ENCODE data around the gene CHRNB1. TPM values are rescaled to one million over a fixed set of nuclear protein-coding genes. Genes with fewer than 3 reads are reported as not detected.

The CHRNB1 gene
- total RNA-seq, 1 donor from 2014 or later = 5.9 TPM

GRCh38 chr17:7406235-7406825, 38.5 kb upstream of the CHRNB1 start:
- Mint-ChIP-seq H3K9me3 (no peaks in the 10 kb centered on the region), H3K27ac (no peak overlapping the region), H3K4me1 (peaks cover 16% of the 10 kb centered on the region), H3K4me3 (peak overlapping the region; percentile 71), H3K27me3 (peaks cover 18% of the 10 kb centered on the region), H3K36me3 (ENCODE audit: low read depth) (peaks cover 8% of the 10 kb centered on the region)
- ATAC-seq (ENCODE audit: low read depth) (no peak), DNase-seq (no peak)
- intact Hi-C loops (cut with micrococcal nuclease) = no loop called here
- ChIA-PET POLR2A (interaction anchor here (0.6 to 1.5 kb wide), 3 partner anchors 11 to 682 kb away, joined by 4 to 5 read pairs (median 5); partner anchors contain the start of gene PLSCR3), CTCF (no interaction called here)
- TF ChIP-seq CTCF (IDR thresholded peaks at IDR 0.05) = no peak

- H3K36me3 Mint-ChIP-seq (ENCODE audit: low read depth) = peaks cover 5% of the 10 kb centered on the region
- no peak for DNase-seq
- H3K4me3 Mint-ChIP-seq = no peak overlapping the region
- CTCF ChIA-PET = no interaction called here
- intact Hi-C loops (cut with micrococcal nuclease) = no loop called here
- TF ChIP-seq CTCF (IDR thresholded peaks at IDR 0.05) = no peak
- peaks cover 18% of the 10 kb centered on the region for H3K27me3 Mint-ChIP-seq
- no peak for ATAC-seq (ENCODE audit: low read depth)
- POLR2A ChIA-PET = interaction anchor here (0.6 to 1.5 kb wide), 3 partner anchors 12 to 52 kb away, joined by 3 to 5 read pairs (median 5); partner anchors contain the start of genes PLSCR3 and TMEM95
- H3K27ac Mint-ChIP-seq = peak overlapping the region; percentile 46
- peaks cover 16% of the 10 kb centered on the region for H3K4me1 Mint-ChIP-seq
- no peaks in the 10 kb centered on the region for H3K9me3 Mint-ChIP-seq
These were observed 37.8 kb upstream of the CHRNB1 start for GRCh38 chr17:7407082-7407481.

- TF ChIP-seq CTCF (IDR thresholded peaks at IDR 0.05) = no peak
- CTCF ChIA-PET = no interaction called here
These were observed 37.2 kb upstream of the CHRNB1 start, which contains the start of gene NLGN2 for GRCh38 chr17:7407485-7408251. Gene NLGN2 (plus strand): TSS chr17:7407845. CDS start chr17:7408256, 411 bp downstream.

GRCh38 chr17:7408252-7408727, 36.6 kb upstream of the CHRNB1 start:
- TF ChIP-seq CTCF (IDR thresholded peaks at IDR 0.05) = no peak
- DNase-seq (no peak), ATAC-seq (ENCODE audit: low read depth) (no peak)
- intact Hi-C loops (cut with micrococcal nuclease) = no loop called here
- ChIA-PET CTCF (no interaction called here), POLR2A (interaction anchor here (1.4 kb wide), 1 partner anchor 27 kb away, joined by 4 read pairs; the partner anchor contains the start of gene TMEM102)
- Mint-ChIP-seq H3K27ac (no peak overlapping the region), H3K9me3 (no peaks in the 10 kb centered on the region), H3K4me1 (peaks cover 10% of the 10 kb centered on the region), H3K36me3 (ENCODE audit: low read depth) (peaks cover 5% of the 10 kb centered on the region), H3K4me3 (no peak overlapping the region), H3K27me3 (peaks cover 18% of the 10 kb centered on the region)

More at GRCh38 chr17:7407485-7408251, 37.2 kb upstream of the CHRNB1 start, which contains the start of gene NLGN2:
- DNase-seq (no peak), ATAC-seq (ENCODE audit: low read depth) (no peak)
- H3K27me3 Mint-ChIP-seq = peaks cover 18% of the 10 kb centered on the region
- peaks cover 16% of the 10 kb centered on the region for H3K4me1 Mint-ChIP-seq
- no peak within 1 kb of the TSS for H3K4me3 Mint-ChIP-seq
- H3K36me3 Mint-ChIP-seq (ENCODE audit: low read depth) = peaks cover 5% of the 10 kb centered on the region
- peak within 1 kb of the TSS; percentile 46 for H3K27ac Mint-ChIP-seq
- intact Hi-C loops (cut with micrococcal nuclease) = no loop called here
- POLR2A ChIA-PET = interaction anchor here (0.6 to 1.4 kb wide), 2 partner anchors 16 to 53 kb away, joined by 3 to 5 read pairs; partner anchors contain the start of gene TMEM95
- H3K9me3 Mint-ChIP-seq = no peaks in the 10 kb centered on the region

- Mint-ChIP-seq H3K27ac (no peak overlapping the region), H3K9me3 (no peaks in the 10 kb centered on the region), H3K36me3 (ENCODE audit: low read depth) (peaks cover 4% of the 10 kb centered on the region), H3K4me3 (no peak overlapping the region), H3K27me3 (peaks cover 18% of the 10 kb centered on the region), H3K4me1 (peaks cover 8% of the 10 kb centered on the region)
- intact Hi-C loops (cut with micrococcal nuclease) = no loop called here
- CTCF ChIA-PET = no interaction called here
- TF ChIP-seq CTCF (IDR thresholded peaks at IDR 0.05) = no peak
- DNase-seq = no peak
- POLR2A ChIA-PET = interaction anchor here (1.4 kb wide), 1 partner anchor 26 kb away, joined by 4 read pairs; the partner anchor contains the start of gene TMEM102
- ATAC-seq (ENCODE audit: low read depth) = no peak
These were observed 36.0 kb upstream of the CHRNB1 start for GRCh38 chr17:7408863-7409262.
